Brain microvascular endothelial cell (primary cell): ENCODE results near the gene CACNA2D4.

Experiments
- DNase-seq: peaks from one replicate; pipeline ENCODE4 v3.0.0-alpha.2; 2020
- H3K27ac ChIP-seq: fragments of 250-450 bp; sonication (Bioruptor Pico); 2 replicates; pipeline ENCODE4 v1.5.1; 2020; ENCODE audit warnings: mild to moderate bottlenecking, moderate library complexity
- H3K27me3 ChIP-seq: fragments of 250-450 bp; sonication (Bioruptor Pico); replicated peaks from 2 replicates; pipeline ENCODE4 v1.5.1; 2020; ENCODE audit warnings: mild to moderate bottlenecking
- H3K36me3 ChIP-seq: fragments of 250-450 bp; sonication (Bioruptor Pico); replicated peaks from 2 replicates; pipeline ENCODE4 v1.5.1; 2020; ENCODE audit warnings: mild to moderate bottlenecking
- H3K4me3 ChIP-seq: 2 replicates; pipeline ENCODE4 v1.5.1; 2011; ENCODE audit warnings: low read depth, mild to moderate bottlenecking, control low read depth, low read length, moderate library complexity
- CTCF ChIP-seq: IDR thresholded peaks from 2 replicates; pipeline ENCODE4 v1.5.1; 2011; ENCODE audit warnings: low read depth, mild to moderate bottlenecking, moderate library complexity, low read length, control low read depth, inconsistent platforms; ENCODE audit errors: missing control alignments
- in situ Hi-C: cut with HindIII; loops from 2 replicates; pipeline ENCODE4 v1.10.0; 2017; ENCODE audit warnings: low sequenced_read_pairs, low pct_ligation_motif_present

The CACNA2D4 gene

GRCh38 chr12:1801303-1801975, 117.0 kb downstream of the CACNA2D4 start:
- Histone ChIP-seq H3K27me3 (no peaks in the 10 kb centered on the region), H3K4me3 (no peak overlapping the region), H3K27ac (no peak overlapping the region), H3K36me3 (no peaks in the 10 kb centered on the region)
- no peak for TF ChIP-seq CTCF
- no peak for DNase-seq
- in situ Hi-C loops: loop anchor here (25.0 kb wide), 1 partner anchor 136 kb away; no protein-coding TSS in a partner anchor

GRCh38 chr12:1800401-1801302, 117.8 kb downstream of the CACNA2D4 start:
- Histone ChIP-seq H3K4me3 (no peak overlapping the region), H3K36me3 (no peaks in the 10 kb centered on the region), H3K27me3 (no peaks in the 10 kb centered on the region), H3K27ac (no peak overlapping the region)
- peak; percentile 52 for TF ChIP-seq CTCF
- in situ Hi-C loops: loop anchor here (25.0 kb wide), 1 partner anchor 137 kb away; no protein-coding TSS in a partner anchor
- peak; percentile 56 for DNase-seq

GRCh38 chr12:1799882-1800400, 118.5 kb downstream of the CACNA2D4 start:
- no peak overlapping the region for H3K27ac ChIP-seq
- no peak for DNase-seq
- H3K36me3 ChIP-seq: no peaks in the 10 kb centered on the region
- no peak for TF ChIP-seq CTCF
- H3K27me3 ChIP-seq: no peaks in the 10 kb centered on the region
- in situ Hi-C loops: loop anchor here (25.0 kb wide), 2 partner anchors 137 to 138 kb away; no protein-coding TSS in a partner anchor
- no peak overlapping the region for H3K4me3 ChIP-seq

- no peak overlapping the region for H3K27ac ChIP-seq
- no peak for TF ChIP-seq CTCF
- no peaks in the 10 kb centered on the region for H3K27me3 ChIP-seq
- no peaks in the 10 kb centered on the region for H3K36me3 ChIP-seq
- H3K4me3 ChIP-seq: no peak overlapping the region
- DNase-seq: no peak
- in situ Hi-C loops: loop anchor here (25.0 kb wide), 1 partner anchor 137 kb away; no protein-coding TSS in a partner anchor
These were observed 119.2 kb downstream of the CACNA2D4 start for GRCh38 chr12:1799051-1799881.

GRCh38 chr12:1798641-1799020, 119.8 kb downstream of the CACNA2D4 start:
- in situ Hi-C loops: loop anchor here (25.0 kb wide), 1 partner anchor 136 kb away; no protein-coding TSS in a partner anchor
- no peak for DNase-seq
- TF ChIP-seq CTCF: no peak

More at GRCh38 chr12:1798641-1799020, 119.8 kb downstream of the CACNA2D4 start:
- no peak overlapping the region for H3K4me3 ChIP-seq
- H3K27me3 ChIP-seq: no peaks in the 10 kb centered on the region
- no peaks in the 10 kb centered on the region for H3K36me3 ChIP-seq
- no peak overlapping the region for H3K27ac ChIP-seq
